ENCODE measurements around the gene ID3.

- TF ChIP-seq CTCF (IDR thresholded peaks at IDR 0.05) (no peak), POLR2A (IDR thresholded peaks at IDR 0.05) (no peak)
These were observed 38.5 kb upstream of the ID3 start for GRCh38 chr1:23597635-23598388.
